ENCODE results near the gene TMEM132D.

- TF ChIP-seq, protein P1, sequence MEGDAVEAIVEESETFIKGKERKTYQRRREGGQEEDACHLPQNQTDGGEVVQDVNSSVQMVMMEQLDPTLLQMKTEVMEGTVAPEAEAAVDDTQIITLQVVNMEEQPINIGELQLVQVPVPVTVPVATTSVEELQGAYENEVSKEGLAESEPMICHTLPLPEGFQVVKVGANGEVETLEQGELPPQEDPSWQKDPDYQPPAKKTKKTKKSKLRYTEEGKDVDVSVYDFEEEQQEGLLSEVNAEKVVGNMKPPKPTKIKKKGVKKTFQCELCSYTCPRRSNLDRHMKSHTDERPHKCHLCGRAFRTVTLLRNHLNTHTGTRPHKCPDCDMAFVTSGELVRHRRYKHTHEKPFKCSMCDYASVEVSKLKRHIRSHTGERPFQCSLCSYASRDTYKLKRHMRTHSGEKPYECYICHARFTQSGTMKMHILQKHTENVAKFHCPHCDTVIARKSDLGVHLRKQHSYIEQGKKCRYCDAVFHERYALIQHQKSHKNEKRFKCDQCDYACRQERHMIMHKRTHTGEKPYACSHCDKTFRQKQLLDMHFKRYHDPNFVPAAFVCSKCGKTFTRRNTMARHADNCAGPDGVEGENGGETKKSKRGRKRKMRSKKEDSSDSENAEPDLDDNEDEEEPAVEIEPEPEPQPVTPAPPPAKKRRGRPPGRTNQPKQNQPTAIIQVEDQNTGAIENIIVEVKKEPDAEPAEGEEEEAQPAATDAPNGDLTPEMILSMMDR (IDR thresholded peaks at IDR 0.05; ENCODE audit: extremely low read depth in 1 of 2, insufficient read depth in 1 of 2, low read depth in 1 of 2, low read length in 2 of 2) = no peak
- TF ChIP-seq POLR2A (IDR thresholded peaks at IDR 0.05; ENCODE audit: low read depth, low read length) (no peak), EZH2 (IDR thresholded peaks at IDR 0.05; ENCODE audit: borderline replicate concordance, low read depth, low read length, severe bottlenecking) (no peak)
Observed at GRCh38 chr12:129559776-129560175, 344.0 kb downstream of the TMEM132D start.
